ENCODE measurements around the gene CC2D2B.

The CC2D2B gene

GRCh38 chr10:95998255-95998784 lies 90.5 kb downstream of the CC2D2B start:
- H3K4me3 ChIP-seq (ENCODE audit: low read depth, low read length) = no peak overlapping the region
- TF ChIP-seq CTCF (conservative IDR thresholded peaks at IDR 0.05; ENCODE audit: low read depth, low read length) = no peak
- DNase-seq (ENCODE audit: low read depth) = no peak

- no peak for DNase-seq (ENCODE audit: low read depth)
- TF ChIP-seq CTCF (conservative IDR thresholded peaks at IDR 0.05; ENCODE audit: low read depth, low read length) = no peak
- no peak overlapping the region for H3K4me3 ChIP-seq (ENCODE audit: low read depth, low read length)
Observed at GRCh38 chr10:96013956-96014355, 106.2 kb downstream of the CC2D2B start.

- TF ChIP-seq CTCF (conservative IDR thresholded peaks at IDR 0.05; ENCODE audit: low read depth, low read length) = no peak
- H3K4me3 ChIP-seq (ENCODE audit: low read depth, low read length) = no peak overlapping the region
- DNase-seq (ENCODE audit: low read depth) = no peak
Observed at GRCh38 chr10:96014473-96015102, 106.8 kb downstream of the CC2D2B start.

GRCh38 chr10:96017191-96017687 lies 109.5 kb downstream of the CC2D2B start:
- DNase-seq (ENCODE audit: low read depth) = peak; percentile 73
- peak; percentile 78 for TF ChIP-seq CTCF (conservative IDR thresholded peaks at IDR 0.05; ENCODE audit: low read depth, low read length)
- H3K4me3 ChIP-seq (ENCODE audit: low read depth, low read length) = no peak overlapping the region

DNA sequence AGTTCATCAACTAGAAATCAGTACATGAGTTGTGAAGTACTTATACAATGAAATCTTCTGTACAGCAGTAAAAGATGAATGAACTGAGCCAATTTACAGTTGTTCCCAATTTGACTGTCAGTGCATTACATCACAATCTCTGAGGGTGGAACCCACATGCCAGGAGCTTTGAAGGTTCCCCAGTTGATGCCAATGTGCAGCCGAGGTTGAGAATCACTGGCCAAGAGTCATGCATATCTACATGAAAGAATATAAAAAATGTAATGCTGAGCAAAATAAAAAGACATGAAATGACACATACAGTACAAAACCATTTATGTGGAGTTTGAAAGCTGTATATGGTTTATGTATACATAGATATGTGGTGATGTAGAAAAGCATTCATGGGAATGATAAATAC lies 113.6 kb downstream of the CC2D2B start:
- H3K4me3 ChIP-seq (ENCODE audit: low read depth, low read length) = no peak overlapping the region
- no peak for TF ChIP-seq CTCF (conservative IDR thresholded peaks at IDR 0.05; ENCODE audit: low read depth, low read length)
- DNase-seq (ENCODE audit: low read depth) = no peak

DNA sequence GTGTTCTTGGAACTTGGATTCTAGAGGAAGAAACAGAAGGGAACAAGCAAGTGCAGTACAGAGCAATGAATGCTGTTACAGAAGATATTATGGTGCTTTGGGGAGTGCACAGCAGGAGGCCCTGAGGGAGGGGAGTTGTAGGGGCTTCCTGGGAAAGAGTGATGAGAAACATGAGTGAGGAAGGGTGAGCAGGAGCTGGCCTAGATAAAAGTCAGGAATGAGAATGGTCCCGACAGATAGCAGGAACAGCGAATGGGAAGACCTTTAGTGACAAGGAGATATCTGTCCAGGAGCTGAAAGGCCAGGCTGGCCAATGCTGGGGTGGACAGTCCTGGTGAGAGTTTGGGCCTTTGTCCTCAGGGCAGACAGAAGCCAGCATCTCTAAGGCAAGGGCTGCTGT lies 115.0 kb downstream of the CC2D2B start:
- no peak overlapping the region for H3K4me3 ChIP-seq (ENCODE audit: low read depth, low read length)
- no peak for TF ChIP-seq CTCF (conservative IDR thresholded peaks at IDR 0.05; ENCODE audit: low read depth, low read length)
- DNase-seq (ENCODE audit: low read depth) = no peak

GRCh38 chr10:96023168-96023567 lies 115.4 kb downstream of the CC2D2B start:
- DNase-seq (ENCODE audit: low read depth) = no peak
- H3K4me3 ChIP-seq (ENCODE audit: low read depth, low read length) = no peak overlapping the region
- TF ChIP-seq CTCF (conservative IDR thresholded peaks at IDR 0.05; ENCODE audit: low read depth, low read length) = no peak
